ENCODE results near the gene ATP2B1.

The ATP2B1 gene

DNA sequence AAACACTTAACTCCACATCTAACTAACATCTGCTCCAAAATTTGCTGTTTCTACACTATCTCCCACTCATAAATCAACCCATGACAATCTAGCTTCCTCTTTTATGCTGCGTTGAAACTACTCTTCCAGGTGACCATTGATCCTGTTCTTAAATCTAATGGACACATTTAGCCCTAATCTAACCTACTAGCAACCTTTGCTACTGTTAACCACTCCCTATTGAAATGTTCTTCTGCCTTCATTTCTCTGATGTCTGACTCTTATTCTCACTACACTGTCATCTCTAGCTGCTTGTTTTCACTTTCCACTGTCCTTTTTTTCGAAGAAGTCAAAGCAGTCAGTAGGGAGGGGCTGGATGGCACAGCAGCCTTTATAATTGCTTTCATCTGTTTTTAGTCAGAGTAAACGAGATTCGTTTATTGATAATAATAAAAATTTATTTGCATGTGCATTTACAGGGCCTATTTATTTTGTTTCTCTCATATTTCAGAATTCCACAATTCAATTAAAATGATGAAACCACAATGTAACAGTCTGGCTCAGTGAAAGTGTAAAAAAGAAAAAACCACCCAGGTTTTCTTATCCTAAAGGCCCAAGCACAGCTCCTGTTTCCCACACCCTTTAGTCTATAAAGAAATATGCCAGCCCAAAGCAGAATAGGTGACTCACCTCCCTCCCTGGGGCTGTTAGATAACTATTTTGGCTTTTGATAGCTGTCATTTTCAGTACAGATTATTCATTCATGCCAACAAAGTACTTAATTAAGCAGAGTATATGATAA, 44.9 kb downstream of the ATP2B1 start (continued):
- TF ChIP-seq, protein P1, sequence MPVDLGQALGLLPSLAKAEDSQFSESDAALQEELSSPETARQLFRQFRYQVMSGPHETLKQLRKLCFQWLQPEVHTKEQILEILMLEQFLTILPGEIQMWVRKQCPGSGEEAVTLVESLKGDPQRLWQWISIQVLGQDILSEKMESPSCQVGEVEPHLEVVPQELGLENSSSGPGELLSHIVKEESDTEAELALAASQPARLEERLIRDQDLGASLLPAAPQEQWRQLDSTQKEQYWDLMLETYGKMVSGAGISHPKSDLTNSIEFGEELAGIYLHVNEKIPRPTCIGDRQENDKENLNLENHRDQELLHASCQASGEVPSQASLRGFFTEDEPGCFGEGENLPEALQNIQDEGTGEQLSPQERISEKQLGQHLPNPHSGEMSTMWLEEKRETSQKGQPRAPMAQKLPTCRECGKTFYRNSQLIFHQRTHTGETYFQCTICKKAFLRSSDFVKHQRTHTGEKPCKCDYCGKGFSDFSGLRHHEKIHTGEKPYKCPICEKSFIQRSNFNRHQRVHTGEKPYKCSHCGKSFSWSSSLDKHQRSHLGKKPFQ (tag by site-specific recombination; IDR thresholded peaks at IDR 0.05) = no peak; the same call in 1 of the 2 replicates
- TF ChIP-seq ZNF433 (tag by site-specific recombination; IDR thresholded peaks at IDR 0.05; ENCODE audit: low read depth) (no peak), ZNF785 (tag by site-specific recombination; IDR thresholded peaks at IDR 0.05) (no peak), ZNF221 (tag by site-specific recombination; IDR thresholded peaks at IDR 0.05; ENCODE audit: borderline replicate concordance) (no peak), ZNF610 (tag by site-specific recombination; IDR thresholded peaks at IDR 0.05; ENCODE audit: borderline replicate concordance) (no peak), ZNF658 (tag by site-specific recombination; IDR thresholded peaks at IDR 0.05) (no peak), ZFP3 (tag by site-specific recombination; IDR thresholded peaks at IDR 0.05; ENCODE audit: low read depth) (no peak), ZBTB7A (tag by site-specific recombination; IDR thresholded peaks at IDR 0.05; ENCODE audit: low read depth) (no peak), ZNF302 (tag by site-specific recombination; IDR thresholded peaks at IDR 0.05; ENCODE audit: low read depth) (no peak), ZNF560 (tag by site-specific recombination; IDR thresholded peaks at IDR 0.05; ENCODE audit: borderline replicate concordance) (no peak), ZNF214 (tag by site-specific recombination; IDR thresholded peaks at IDR 0.05; ENCODE audit: borderline replicate concordance) (no peak), ZNF621 (tag by site-specific recombination; IDR thresholded peaks at IDR 0.05) (no peak), ZNF544 (tag by site-specific recombination; IDR thresholded peaks at IDR 0.05) (no peak), REPIN1 (tag by site-specific recombination; IDR thresholded peaks at IDR 0.05; ENCODE audit: low read depth) (no peak), ZNF133 (tag by site-specific recombination; IDR thresholded peaks at IDR 0.05) (no peak), ZNF654 (tag by site-specific recombination; IDR thresholded peaks at IDR 0.05; ENCODE audit: low read depth) (no peak), RBAK (tag by site-specific recombination; IDR thresholded peaks at IDR 0.05) (no peak), ZNF423 (tag by site-specific recombination; IDR thresholded peaks at IDR 0.05) (no peak), ZNF776 (tag by site-specific recombination; IDR thresholded peaks at IDR 0.05; ENCODE audit: borderline replicate concordance) (no peak), ZNF169 (tag by site-specific recombination; IDR thresholded peaks at IDR 0.05) (no peak), ZNF19 (tag by site-specific recombination; IDR thresholded peaks at IDR 0.05; ENCODE audit: low read depth) (no peak), ZFHX2 (tag by site-specific recombination; conservative IDR thresholded peaks at IDR 0.05) (no peak), ZNF843 (tag by site-specific recombination; IDR thresholded peaks at IDR 0.05) (peak; percentile 58), FEZF1 (tag by site-specific recombination; IDR thresholded peaks at IDR 0.05) (peak; percentile 83), HOXD13 (CRISPR knock-in tag; IDR thresholded peaks at IDR 0.05; ENCODE audit: borderline replicate concordance) (no peak)
- TF ChIP-seq, protein P2, sequence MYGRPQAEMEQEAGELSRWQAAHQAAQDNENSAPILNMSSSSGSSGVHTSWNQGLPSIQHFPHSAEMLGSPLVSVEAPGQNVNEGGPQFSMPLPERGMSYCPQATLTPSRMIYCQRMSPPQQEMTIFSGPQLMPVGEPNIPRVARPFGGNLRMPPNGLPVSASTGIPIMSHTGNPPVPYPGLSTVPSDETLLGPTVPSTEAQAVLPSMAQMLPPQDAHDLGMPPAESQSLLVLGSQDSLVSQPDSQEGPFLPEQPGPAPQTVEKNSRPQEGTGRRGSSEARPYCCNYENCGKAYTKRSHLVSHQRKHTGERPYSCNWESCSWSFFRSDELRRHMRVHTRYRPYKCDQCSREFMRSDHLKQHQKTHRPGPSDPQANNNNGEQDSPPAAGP (tag by site-specific recombination; IDR thresholded peaks at IDR 0.05) = no peak
- TF ChIP-seq, protein P3, sequence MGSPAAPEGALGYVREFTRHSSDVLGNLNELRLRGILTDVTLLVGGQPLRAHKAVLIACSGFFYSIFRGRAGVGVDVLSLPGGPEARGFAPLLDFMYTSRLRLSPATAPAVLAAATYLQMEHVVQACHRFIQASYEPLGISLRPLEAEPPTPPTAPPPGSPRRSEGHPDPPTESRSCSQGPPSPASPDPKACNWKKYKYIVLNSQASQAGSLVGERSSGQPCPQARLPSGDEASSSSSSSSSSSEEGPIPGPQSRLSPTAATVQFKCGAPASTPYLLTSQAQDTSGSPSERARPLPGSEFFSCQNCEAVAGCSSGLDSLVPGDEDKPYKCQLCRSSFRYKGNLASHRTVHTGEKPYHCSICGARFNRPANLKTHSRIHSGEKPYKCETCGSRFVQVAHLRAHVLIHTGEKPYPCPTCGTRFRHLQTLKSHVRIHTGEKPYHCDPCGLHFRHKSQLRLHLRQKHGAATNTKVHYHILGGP (tag by site-specific recombination; IDR thresholded peaks at IDR 0.05) = peak; percentile 49; the same call in 1 of the 2 replicates
- TF ChIP-seq, protein P4, sequence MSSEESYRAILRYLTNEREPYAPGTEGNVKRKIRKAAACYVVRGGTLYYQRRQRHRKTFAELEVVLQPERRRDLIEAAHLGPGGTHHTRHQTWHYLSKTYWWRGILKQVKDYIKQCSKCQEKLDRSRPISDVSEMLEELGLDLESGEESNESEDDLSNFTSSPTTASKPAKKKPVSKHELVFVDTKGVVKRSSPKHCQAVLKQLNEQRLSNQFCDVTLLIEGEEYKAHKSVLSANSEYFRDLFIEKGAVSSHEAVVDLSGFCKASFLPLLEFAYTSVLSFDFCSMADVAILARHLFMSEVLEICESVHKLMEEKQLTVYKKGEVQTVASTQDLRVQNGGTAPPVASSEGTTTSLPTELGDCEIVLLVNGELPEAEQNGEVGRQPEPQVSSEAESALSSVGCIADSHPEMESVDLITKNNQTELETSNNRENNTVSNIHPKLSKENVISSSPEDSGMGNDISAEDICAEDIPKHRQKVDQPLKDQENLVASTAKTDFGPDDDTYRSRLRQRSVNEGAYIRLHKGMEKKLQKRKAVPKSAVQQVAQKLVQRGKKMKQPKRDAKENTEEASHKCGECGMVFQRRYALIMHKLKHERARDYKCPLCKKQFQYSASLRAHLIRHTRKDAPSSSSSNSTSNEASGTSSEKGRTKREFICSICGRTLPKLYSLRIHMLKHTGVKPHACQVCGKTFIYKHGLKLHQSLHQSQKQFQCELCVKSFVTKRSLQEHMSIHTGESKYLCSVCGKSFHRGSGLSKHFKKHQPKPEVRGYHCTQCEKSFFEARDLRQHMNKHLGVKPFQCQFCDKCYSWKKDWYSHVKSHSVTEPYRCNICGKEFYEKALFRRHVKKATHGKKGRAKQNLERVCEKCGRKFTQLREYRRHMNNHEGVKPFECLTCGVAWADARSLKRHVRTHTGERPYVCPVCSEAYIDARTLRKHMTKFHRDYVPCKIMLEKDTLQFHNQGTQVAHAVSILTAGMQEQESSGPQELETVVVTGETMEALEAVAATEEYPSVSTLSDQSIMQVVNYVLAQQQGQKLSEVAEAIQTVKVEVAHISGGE (tag by site-specific recombination; conservative IDR thresholded peaks at IDR 0.05; ENCODE audit: low read depth) = no peak
- TF ChIP-seq, protein P5, sequence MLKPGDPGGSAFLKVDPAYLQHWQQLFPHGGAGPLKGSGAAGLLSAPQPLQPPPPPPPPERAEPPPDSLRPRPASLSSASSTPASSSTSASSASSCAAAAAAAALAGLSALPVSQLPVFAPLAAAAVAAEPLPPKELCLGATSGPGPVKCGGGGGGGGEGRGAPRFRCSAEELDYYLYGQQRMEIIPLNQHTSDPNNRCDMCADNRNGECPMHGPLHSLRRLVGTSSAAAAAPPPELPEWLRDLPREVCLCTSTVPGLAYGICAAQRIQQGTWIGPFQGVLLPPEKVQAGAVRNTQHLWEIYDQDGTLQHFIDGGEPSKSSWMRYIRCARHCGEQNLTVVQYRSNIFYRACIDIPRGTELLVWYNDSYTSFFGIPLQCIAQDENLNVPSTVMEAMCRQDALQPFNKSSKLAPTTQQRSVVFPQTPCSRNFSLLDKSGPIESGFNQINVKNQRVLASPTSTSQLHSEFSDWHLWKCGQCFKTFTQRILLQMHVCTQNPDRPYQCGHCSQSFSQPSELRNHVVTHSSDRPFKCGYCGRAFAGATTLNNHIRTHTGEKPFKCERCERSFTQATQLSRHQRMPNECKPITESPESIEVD (tag by site-specific recombination; IDR thresholded peaks at IDR 0.05) = peak; percentile 98
- TF ChIP-seq, protein P6, sequence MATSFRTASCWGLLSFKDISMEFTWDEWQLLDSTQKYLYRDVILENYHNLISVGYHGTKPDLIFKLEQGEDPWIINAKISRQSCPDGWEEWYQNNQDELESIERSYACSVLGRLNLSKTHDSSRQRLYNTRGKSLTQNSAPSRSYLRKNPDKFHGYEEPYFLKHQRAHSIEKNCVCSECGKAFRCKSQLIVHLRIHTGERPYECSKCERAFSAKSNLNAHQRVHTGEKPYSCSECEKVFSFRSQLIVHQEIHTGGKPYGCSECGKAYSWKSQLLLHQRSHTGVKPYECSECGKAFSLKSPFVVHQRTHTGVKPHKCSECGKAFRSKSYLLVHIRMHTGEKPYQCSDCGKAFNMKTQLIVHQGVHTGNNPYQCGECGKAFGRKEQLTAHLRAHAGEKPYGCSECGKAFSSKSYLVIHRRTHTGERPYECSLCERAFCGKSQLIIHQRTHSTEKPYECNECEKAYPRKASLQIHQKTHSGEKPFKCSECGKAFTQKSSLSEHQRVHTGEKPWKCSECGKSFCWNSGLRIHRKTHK (tag by site-specific recombination; IDR thresholded peaks at IDR 0.05) = no peak

Measured in HEK293 (cell line).